GM18951 (cell line): ENCODE results near the gene PPP1R14B.

Experiments used
- POLR2A ChIP-seq: IDR thresholded peaks from 4 replicates; pipeline ENCODE4 v1.6.1; 2011; ENCODE audit warnings: mild to moderate bottlenecking; ENCODE audit not compliant: insufficient read length, insufficient read depth; ENCODE audit errors: extremely low read depth
- in situ Hi-C: fragments of 300-500 bp; cut with MboI; formaldehyde crosslinking; loops from one replicate; pipeline ENCODE4 v1.12.0; 2022; ENCODE audit warnings: low sequenced_read_pairs, mixed read lengths, inconsistent platforms; ENCODE audit not compliant: unreplicated experiment

PPP1R14B gene

GRCh38 chr11:64260147-64260708 lies 13.5 kb upstream of the PPP1R14B start:
- in situ Hi-C loops = no loop called here

DNA sequence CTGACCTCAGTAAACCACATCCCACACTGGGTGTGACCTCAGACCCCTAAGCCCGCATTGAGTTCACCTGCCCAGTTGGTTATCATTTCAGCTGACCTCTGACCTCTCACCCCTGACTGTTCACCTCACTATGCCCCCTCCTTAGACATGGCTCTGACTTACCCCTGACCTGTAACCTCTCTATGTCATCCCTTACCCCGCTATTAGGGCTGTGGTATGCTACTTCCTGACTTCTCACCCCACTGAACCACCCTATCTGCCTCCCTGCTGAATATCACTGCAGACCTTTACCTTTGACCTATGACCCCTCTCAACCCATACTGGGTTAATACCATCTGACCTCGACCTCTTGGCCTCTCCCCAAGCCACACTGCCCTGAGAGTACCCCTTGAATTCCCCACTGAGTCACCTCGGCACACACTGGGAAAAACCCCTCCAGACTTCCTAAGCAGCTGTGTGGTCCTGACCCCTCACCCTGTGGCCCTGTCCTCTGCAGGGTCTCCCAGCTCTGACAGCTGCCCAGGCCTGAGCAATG lies 12.9 kb upstream of the PPP1R14B start:
- TF ChIP-seq POLR2A = no peak
- in situ Hi-C loops = no loop called here

More at GRCh38 chr11:64260147-64260708, 13.5 kb upstream of the PPP1R14B start:
- no peak for TF ChIP-seq POLR2A

DNA sequence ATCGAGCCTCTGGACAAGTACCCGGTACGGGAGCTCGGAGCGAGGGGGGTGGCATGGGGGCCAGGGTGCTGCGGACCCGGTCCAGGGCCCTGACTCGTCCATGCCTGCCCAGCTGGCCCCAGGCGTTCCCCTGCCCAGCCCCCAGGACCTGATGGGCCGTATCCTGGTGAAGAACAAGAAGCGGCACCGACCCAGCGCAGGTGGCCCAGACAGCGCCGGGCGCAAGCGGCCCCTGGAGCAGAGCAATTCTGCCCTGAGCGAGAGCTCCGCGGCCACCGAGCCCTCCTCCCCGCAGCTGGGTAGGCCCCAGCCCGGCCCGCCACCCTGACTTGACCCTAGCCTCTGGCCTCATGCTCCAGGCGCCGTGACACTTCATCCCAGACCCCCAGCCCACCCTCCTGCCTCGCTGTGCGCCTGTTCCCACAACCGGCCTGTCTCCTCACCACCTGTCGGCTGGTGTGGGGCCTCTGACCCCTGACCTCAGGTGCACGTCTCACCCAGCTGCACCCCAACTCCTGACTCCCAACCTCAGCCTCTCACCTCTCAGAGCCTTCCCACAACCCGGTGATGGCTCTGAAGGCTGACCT lies 12.3 kb upstream of the PPP1R14B start:
- no peak for TF ChIP-seq POLR2A
- in situ Hi-C loops = no loop called here

- in situ Hi-C loops = no loop called here
- no peak for TF ChIP-seq POLR2A
Measured at GRCh38 chr11:64258356-64258755, 11.6 kb upstream of the PPP1R14B start.

DNA sequence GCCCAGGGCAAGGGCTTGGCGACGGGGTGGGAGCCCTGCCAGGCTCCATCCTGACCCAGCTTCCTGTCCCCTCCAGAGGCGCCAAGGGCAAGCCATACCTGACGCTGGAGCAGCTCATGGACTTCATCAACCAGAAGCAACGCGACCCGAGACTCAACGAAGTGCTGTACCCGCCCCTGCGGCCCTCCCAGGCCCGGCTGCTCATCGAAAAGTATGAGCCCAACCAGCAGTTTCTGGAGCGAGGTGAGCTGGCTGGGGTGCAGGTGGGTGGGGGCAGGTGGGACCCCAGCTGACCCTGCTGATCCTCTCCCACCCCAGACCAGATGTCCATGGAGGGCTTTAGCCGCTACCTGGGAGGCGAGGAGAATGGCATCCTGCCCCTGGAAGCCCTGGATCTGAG lies 9.6 kb upstream of the PPP1R14B start:
- TF ChIP-seq POLR2A = no peak
- in situ Hi-C loops = no loop called here

DNA sequence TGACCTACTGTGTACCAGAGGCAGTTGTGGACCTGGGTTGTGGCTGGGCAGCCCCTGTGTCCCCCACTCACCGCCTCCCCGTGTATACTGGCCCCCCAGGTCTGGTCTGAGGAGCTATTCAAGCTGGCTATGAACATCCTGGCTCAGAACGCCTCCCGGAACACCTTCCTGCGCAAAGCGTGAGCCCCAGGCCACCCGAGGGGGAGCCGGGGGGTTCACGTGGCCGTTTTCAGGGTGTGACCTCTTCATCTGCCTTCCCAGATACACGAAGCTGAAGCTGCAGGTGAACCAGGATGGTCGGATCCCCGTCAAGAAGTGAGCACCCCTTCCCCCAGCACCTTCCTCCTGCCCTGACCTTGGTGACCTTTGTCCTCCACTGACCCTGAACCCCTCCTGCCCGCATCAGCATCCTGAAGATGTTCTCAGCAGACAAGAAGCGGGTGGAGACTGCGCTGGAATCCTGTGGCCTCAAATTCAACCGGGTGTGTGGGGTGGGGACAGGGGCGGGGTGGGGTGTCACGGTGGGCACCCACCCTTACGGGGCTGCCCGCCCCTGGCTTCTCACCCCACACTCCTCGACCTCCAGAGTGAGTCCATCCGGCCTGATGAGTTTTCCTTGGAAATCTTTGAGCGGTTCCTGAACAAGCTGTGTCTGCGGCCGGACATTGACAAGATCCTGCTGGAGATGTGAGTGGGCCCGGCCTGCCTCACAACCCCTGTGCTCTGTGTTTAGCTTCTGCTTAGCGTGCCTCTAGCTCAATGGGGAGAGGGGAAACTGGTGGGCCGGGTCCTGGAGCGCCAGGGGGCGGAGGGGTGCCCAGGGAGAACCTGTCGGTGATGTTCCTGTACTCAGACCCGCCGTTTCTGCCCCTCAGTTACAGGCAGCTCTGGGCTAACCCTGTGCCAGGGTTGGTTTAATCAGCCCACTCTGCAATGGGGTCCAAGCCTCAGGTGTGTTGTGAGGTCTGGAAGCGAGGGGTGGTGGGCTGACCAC lies 8.7 kb upstream of the PPP1R14B start:
- in situ Hi-C loops = no loop called here
- no peak for TF ChIP-seq POLR2A

GRCh38 chr11:64254326-64254725 lies 7.6 kb upstream of the PPP1R14B start:
- no peak for TF ChIP-seq POLR2A
- in situ Hi-C loops = no loop called here

DNA sequence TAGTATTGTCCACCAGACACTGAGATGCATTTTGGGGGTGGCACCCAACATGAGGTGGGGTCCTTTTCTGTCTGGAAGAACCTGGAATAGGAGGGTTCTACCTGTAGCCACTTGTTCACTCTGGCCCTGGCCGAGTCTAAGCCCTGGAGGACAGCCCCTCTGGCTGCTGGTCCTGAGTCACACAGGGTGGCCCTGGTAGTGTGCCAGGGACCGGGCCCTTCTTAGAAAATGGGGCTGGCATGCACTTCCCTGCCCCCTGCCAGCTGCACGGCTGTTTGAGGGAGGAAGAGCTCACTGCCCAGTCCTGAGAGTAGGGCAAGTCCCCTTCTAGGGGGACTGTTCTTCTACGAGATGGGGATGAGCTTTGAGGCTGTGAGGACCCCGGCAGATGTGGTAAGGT lies 6.7 kb upstream of the PPP1R14B start:
- in situ Hi-C loops = no loop called here
- TF ChIP-seq POLR2A = no peak

GRCh38 chr11:64253043-64253442 lies 6.3 kb upstream of the PPP1R14B start:
- no peak for TF ChIP-seq POLR2A
- in situ Hi-C loops = no loop called here

DNA sequence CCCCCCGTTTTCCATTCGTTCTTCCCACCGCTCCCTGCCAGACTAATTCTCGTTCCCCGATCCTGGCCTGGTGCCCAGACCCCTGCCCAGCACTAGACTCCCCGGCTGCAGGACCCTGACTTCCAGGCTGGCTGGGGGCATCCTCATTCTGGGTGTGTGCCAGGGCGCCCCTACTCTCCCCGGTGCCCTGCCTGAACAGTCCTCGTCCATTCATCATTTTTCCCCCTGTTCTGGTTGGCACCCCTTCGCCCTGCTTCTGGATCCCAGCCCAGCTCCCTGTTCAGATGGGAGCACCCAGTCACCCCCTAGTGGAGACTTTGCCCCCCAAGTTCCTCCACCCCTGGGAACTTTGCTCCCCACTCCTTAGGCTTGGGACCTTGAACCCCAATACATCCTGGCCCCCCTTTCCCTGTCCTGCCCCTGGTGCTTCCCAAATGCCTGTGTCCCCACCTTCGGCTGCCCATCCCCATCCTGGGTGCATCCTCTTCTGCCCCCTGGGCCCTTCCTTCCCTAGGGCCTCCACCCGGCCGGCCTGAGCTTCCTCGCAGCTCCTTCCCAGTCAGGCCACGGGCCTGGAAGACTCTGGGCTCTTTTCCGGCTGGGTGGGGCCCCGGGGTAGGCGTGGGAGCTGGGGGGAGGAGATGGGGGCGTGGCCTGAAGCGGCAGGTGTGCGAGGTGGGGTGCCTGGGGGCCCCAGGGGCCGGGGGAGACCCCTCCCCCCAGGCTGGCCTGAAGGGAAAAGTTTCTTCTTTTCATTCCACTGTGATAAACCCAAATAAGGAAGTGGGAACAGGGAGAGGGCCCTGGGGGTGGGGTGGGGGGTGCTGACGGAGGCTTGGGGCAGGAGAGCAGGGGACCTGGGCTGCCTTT lies 5.5 kb upstream of the PPP1R14B start:
- in situ Hi-C loops = no loop called here
- peak; percentile 26 for TF ChIP-seq POLR2A

DNA sequence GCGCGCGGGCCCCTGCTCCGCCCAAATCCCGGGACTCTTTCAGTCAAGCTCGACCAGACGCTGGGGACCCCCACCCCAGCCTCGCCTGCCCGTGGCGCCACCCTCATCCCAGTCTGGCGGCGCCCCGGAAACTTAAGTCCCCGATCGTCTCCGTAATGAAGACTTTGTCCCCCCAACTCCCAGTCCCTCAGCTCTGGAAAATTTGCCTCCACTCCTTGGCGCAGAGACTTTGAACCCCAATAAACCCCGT lies 4.9 kb upstream of the PPP1R14B start:
- in situ Hi-C loops = no loop called here
- no peak for TF ChIP-seq POLR2A

DNA sequence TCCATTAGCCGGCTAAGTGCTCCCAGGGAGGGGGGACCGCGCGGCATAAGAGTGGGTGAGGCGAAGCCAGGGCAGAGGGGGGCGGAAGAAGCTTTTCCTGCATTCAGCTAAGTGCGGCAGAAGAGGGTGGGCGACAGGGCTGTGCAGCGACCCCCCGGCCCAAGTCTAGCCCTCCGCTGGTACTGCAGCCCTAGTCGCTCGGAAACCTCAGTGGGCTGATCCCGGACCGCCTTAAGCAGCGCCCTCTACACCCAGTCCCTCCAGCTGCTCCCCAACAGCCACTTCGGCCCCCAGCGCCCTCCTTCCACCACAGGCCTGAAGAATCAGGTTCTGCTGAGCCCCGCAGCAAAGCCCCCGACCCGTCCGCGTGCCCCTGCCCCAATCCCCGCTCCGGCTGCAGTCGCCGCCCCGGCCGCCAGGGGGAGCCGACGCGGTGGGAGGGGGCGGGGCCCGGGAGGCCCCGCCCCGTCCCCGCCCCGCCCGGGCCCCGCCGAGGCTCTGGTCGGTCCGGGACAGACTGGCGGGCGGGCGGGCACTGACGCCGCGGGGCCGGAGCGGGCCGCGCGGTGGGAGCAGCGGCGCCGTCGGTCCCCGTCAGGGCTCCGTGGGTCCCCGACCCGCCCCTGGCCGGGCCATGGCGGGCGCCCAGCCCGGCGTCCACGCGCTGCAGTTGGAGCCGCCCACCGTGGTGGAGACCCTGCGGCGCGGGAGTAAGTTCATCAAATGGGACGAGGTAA lies 4.4 kb upstream of the PPP1R14B start, which contains the start of gene PLCB3:
TSS of gene PLCB3 (plus strand) at position 515 of the 737 bp plus-strand sequence. CDS start at position 635, 120 bp downstream.
- in situ Hi-C loops = no loop called here
- TF ChIP-seq POLR2A = peak; percentile 73
